ENCODE data around the gene IGFBP1. TPM values are rescaled to one million over a fixed set of nuclear protein-coding genes. Genes with fewer than 3 reads are reported as not detected.
A peak's percentile ranks its signal among the peaks of the same experiment; 100 is the strongest.

The IGFBP1 gene
- total and polyA plus RNA-seq, 2 of the 13 experiments (the other 11 are each of a cell fraction or from before 2014, with no cell fraction given) = 5.4 to 885 TPM

DNA sequence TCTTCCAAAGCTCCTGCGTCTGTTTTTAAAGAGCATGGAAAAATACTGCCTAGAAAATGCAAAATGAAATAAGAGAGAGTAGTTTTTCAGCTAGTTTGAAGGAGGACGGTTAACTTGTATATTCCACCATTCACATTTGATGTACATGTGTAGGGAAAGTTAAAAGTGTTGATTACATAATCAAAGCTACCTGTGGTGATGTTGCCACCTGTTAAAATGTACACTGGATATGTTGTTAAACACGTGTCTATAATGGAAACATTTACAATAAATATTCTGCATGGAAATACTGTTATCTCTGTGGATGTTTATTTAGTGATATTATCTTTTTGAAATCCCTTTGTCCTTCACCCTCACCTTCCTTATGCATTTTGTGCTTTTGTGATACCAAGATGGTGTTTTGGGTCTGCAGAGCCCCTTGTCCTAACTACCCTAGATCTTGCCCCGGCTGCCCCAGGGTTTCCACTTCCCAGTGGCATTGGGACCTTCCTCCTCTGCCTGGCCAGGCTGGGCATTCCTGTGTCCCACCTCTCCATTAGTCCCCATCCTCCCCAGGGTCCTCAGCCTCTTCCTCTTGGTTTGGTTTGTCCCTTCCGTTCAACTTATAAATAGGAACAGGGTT, 5.2 kb downstream of the IGFBP1 start:
- Histone ChIP-seq H3K9me3 (ENCODE audit: low read length) (no peaks in the 10 kb centered on the region), H2AFZ (ENCODE audit: low read length) (no peak overlapping the region), H3K9ac (ENCODE audit: insufficient read depth, low read depth, low read length) (no peak overlapping the region), H3K27ac (ENCODE audit: extremely low read length, insufficient read depth, low read length) (peak overlapping the region; percentile 59), H3K4me1 (ENCODE audit: insufficient read depth, low read length) (peaks cover 46% of the 10 kb centered on the region), H3K4me3 (replicated peaks in 1 of 3; ENCODE audit: insufficient read depth in 1 of 3, low read depth in 2 of 3, low read length in 3 of 3) (no peak overlapping the region), H3K27me3 (ENCODE audit: control insufficient read depth in 1 of 2, insufficient read depth in 2 of 2, low read length in 2 of 2) (no peaks in the 10 kb centered on the region), H3K4me2 (ENCODE audit: low read depth, low read length) (no peak overlapping the region), H3K79me2 (ENCODE audit: insufficient read depth, low read length) (no peaks in the 10 kb centered on the region), H3K36me3 (replicated peaks in 1 of 2; ENCODE audit: control insufficient read depth in 1 of 2, insufficient read depth in 2 of 2, low read length in 2 of 2) (peaks cover 0 to 19% of the 10 kb centered on the region in 2 experiments; a peak in 4 of 5 replicates), H4K20me1 (ENCODE audit: insufficient read depth, low read length) (peaks cover 40% of the 10 kb centered on the region)
- 31% methylated on average over 5 of the region's 5 CpGs for WGBS (ENCODE audit: low lambda C conversion rate)
- ChIA-PET POLR2A (interaction anchor here (1.1 to 7.2 kb wide), 8 partner anchors 8 to 81 kb away, joined by 3 to 118 read pairs (median 12); partner anchors contain the start of genes CCDC201 and IGFBP3), CTCF (ENCODE audit: low intra/inter-chr PET ratio, low total read pairs) (interaction anchor here (1.4 kb wide), 1 partner anchor 21 kb away, joined by 3 read pairs; no protein-coding TSS in a partner anchor)
- in situ Hi-C loops (cut with HindIII; ENCODE audit: extremely low pct_ligation_motif_present, low pct_unique_long_range_greater_than_20kb) (no loop called here), intact Hi-C loops (cut with micrococcal nuclease; ENCODE audit: unreplicated experiment) (no loop called here)
- ATAC-seq (peak; percentile 15), FAIRE-seq (no peak), DNase-seq (ENCODE audit: low spot score) (no peak)
- BruUV-seq (replicated peaks) = no TSS peak
- TF ChIP-seq, protein P1, sequence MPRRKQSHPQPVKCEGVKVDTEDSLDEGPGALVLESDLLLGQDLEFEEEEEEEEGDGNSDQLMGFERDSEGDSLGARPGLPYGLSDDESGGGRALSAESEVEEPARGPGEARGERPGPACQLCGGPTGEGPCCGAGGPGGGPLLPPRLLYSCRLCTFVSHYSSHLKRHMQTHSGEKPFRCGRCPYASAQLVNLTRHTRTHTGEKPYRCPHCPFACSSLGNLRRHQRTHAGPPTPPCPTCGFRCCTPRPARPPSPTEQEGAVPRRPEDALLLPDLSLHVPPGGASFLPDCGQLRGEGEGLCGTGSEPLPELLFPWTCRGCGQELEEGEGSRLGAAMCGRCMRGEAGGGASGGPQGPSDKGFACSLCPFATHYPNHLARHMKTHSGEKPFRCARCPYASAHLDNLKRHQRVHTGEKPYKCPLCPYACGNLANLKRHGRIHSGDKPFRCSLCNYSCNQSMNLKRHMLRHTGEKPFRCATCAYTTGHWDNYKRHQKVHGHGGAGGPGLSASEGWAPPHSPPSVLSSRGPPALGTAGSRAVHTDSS (CRISPR knock-in tag; conservative IDR thresholded peaks at IDR 0.05) = no peak; the same call in 1 of the 2 replicates
- peak; percentile 53 for TF ChIP-seq GABPB1 (CRISPR knock-in tag; IDR thresholded peaks at IDR 0.05)
- no peak for TF ChIP-seq ZNF251 (CRISPR knock-in tag; IDR thresholded peaks at IDR 0.05)
- no peak for TF ChIP-seq ZNF350 (CRISPR knock-in tag; IDR thresholded peaks at IDR 0.05; ENCODE audit: borderline replicate concordance, low read depth)
- no peak; the same call in none of the 2 replicates for TF ChIP-seq DNMT3B (CRISPR knock-in tag; conservative IDR thresholded peaks at IDR 0.05)
- no peak for TF ChIP-seq NFIC (IDR thresholded peaks at IDR 0.05; ENCODE audit: low read length)
- no peak for TF ChIP-seq PRMT3 (CRISPR knock-in tag; IDR thresholded peaks at IDR 0.05; ENCODE audit: borderline replicate concordance, low read depth)
- TF ChIP-seq, protein P2, sequence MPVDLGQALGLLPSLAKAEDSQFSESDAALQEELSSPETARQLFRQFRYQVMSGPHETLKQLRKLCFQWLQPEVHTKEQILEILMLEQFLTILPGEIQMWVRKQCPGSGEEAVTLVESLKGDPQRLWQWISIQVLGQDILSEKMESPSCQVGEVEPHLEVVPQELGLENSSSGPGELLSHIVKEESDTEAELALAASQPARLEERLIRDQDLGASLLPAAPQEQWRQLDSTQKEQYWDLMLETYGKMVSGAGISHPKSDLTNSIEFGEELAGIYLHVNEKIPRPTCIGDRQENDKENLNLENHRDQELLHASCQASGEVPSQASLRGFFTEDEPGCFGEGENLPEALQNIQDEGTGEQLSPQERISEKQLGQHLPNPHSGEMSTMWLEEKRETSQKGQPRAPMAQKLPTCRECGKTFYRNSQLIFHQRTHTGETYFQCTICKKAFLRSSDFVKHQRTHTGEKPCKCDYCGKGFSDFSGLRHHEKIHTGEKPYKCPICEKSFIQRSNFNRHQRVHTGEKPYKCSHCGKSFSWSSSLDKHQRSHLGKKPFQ (CRISPR knock-in tag; IDR thresholded peaks at IDR 0.05; ENCODE audit: insufficient replicate concordance) = peak; percentile 50
- no peak for TF ChIP-seq PAX8 (CRISPR knock-in tag; IDR thresholded peaks at IDR 0.05; ENCODE audit: borderline replicate concordance)
- TF ChIP-seq ZNF382 (CRISPR knock-in tag; IDR thresholded peaks at IDR 0.05; ENCODE audit: borderline replicate concordance) = no peak
- TF ChIP-seq ZNF709 (CRISPR knock-in tag; IDR thresholded peaks at IDR 0.05) = peak; percentile 89; the same call in 1 of the 2 replicates
- TF ChIP-seq ZNF841 (CRISPR knock-in tag; IDR thresholded peaks at IDR 0.05; ENCODE audit: borderline replicate concordance) = peak; percentile 68; the same call in 1 of the 2 replicates
- no peak for TF ChIP-seq ZMYM3 (CRISPR knock-in tag; IDR thresholded peaks at IDR 0.05)
- TF ChIP-seq ZNF143 (CRISPR knock-in tag; IDR thresholded peaks at IDR 0.05) = no peak
- TF ChIP-seq TEAD2 (CRISPR knock-in tag; IDR thresholded peaks at IDR 0.05) = no peak
- TF ChIP-seq ZMYM4 (CRISPR knock-in tag; IDR thresholded peaks at IDR 0.05) = no peak; the same call in 1 of the 2 replicates
- no peak for TF ChIP-seq ZNF598 (CRISPR knock-in tag; IDR thresholded peaks at IDR 0.05; ENCODE audit: borderline replicate concordance)
- no peak for TF ChIP-seq SYNCRIP (IDR thresholded peaks at IDR 0.05; ENCODE audit: insufficient read depth, low read depth, low read length)
- peak; percentile 88; the same call in 1 of the 2 replicates for TF ChIP-seq TBP (CRISPR knock-in tag; IDR thresholded peaks at IDR 0.05)
- TF ChIP-seq ZSCAN12 (CRISPR knock-in tag; IDR thresholded peaks at IDR 0.05) = peak; percentile 44; the same call in 1 of the 2 replicates
- TF ChIP-seq, protein P3, sequence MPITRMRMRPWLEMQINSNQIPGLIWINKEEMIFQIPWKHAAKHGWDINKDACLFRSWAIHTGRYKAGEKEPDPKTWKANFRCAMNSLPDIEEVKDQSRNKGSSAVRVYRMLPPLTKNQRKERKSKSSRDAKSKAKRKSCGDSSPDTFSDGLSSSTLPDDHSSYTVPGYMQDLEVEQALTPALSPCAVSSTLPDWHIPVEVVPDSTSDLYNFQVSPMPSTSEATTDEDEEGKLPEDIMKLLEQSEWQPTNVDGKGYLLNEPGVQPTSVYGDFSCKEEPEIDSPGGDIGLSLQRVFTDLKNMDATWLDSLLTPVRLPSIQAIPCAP (CRISPR knock-in tag; IDR thresholded peaks at IDR 0.05; ENCODE audit: low read depth) = no peak
- TF ChIP-seq NFE2L1 (CRISPR knock-in tag; IDR thresholded peaks at IDR 0.05; ENCODE audit: borderline replicate concordance) = no peak

Data from HepG2 (cell line).